Vagina (tissue), 2 donors: Measurements from ENCODE around the gene ACTN4. TPM values are rescaled to one million over a fixed set of nuclear protein-coding genes. Genes with fewer than 3 reads are reported as not detected.
A peak's percentile ranks its signal among the peaks of the same experiment; 100 is the strongest.

Source experiments
- DNase-seq, 2 donors: peaks; one replicate each; pipeline ENCODE4 v3.0.0-alpha.2; 2017; ENCODE audit errors: extremely low spot score in 2 of 2
- H3K27ac ChIP-seq: fragments of 200-600 bp; sonication (generic); one replicate; pipeline ENCODE4 v1.5.1; 2019
- H3K27me3 ChIP-seq: fragments of 200-600 bp; sonication (generic); one replicate; pipeline ENCODE4 v1.5.1; 2019
- H3K36me3 ChIP-seq, 2 donors: fragments of 200-600 bp; sonication (generic); one replicate each; pipeline ENCODE4 v1.5.1; 2017 to 2019
- H3K4me1 ChIP-seq: fragments of 200-600 bp; sonication (generic); one replicate; pipeline ENCODE4 v1.5.1; 2019
- H3K4me3 ChIP-seq, 2 donors: fragments of 200-600 bp; sonication (generic); 1 replicate in 1 of 2; 2 replicates in 1 of 2; pipeline ENCODE4 v1.5.1; 2016 to 2019
- H3K9me3 ChIP-seq: fragments of 200-600 bp; sonication (generic); one replicate; pipeline ENCODE4 v1.5.1; 2019
- POLR2A ChIP-seq, 2 donors: fragments of 450-650 bp; IDR thresholded peaks; one replicate each; pipeline ENCODE4 v1.6.1; 2017; ENCODE audit warnings: antibody characterized with exemption in 2 of 2, mild to moderate bottlenecking in 2 of 2, moderate library complexity in 2 of 2
- POLR2AphosphoS5 ChIP-seq, 2 donors: sonication (generic); formaldehyde crosslinking; IDR thresholded peaks; one replicate each; pipeline ENCODE4 v1.9.0; 2017; ENCODE audit warnings: antibody characterized with exemption in 2 of 2, mild to moderate bottlenecking in 2 of 2, low read depth in 1 of 2; ENCODE audit not compliant: insufficient read depth in 1 of 2
- intact Hi-C: fragments of 100-400 bp; cut with DNase I; formaldehyde crosslinking; loops from one replicate; pipeline ENCODE4 v1.15.1; 2023
- total RNA-seq: library from RNA; depleted of rRNA; stranded (reverse); fragments of >200 nt; gene quantifications from one replicate; pipeline ENCODE4 v1.2.3, GENCODE V29; 2016
- TF ChIP-seq, protein P1 (sequence below), 3 experiments: fragments of 450-650 bp in 2 of 3; fragments of 200-600 bp in 1 of 3; sonication (generic) in 1 of 3; IDR thresholded peaks; one replicate each; pipeline ENCODE4 v1.5.1; 2017 to 2019; ENCODE audit warnings: antibody characterized with exemption in 3 of 3, mild to moderate bottlenecking in 2 of 3, moderate library complexity in 2 of 3

The ACTN4 gene
- total RNA-seq, 1 donor from 2014 or later, result 513 TPM

DNA sequence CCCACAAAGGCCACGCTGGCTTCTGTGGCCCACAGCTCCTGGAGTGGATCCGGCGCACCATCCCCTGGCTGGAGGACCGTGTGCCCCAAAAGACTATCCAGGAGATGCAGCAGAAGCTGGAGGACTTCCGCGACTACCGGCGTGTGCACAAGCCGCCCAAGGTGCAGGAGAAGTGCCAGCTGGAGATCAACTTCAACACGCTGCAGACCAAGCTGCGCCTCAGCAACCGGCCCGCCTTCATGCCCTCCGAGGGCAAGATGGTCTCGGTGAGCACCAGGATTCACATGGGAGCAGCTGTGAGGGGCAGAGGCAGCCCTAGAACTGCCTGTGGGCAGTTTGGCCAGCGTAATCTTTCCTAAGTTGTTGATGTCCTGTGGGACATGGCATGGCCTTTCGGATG is 69.6 kb downstream of the ACTN4 start:
- peaks cover 31% of the 10 kb centered on the region for H3K4me1 ChIP-seq
- intact Hi-C loops, result no loop called here
- no peak overlapping the region for H3K4me3 ChIP-seq
- H3K27ac ChIP-seq, result no peak overlapping the region
- no peaks in the 10 kb centered on the region for H3K27me3 ChIP-seq
- H3K36me3 ChIP-seq, result peaks cover 3 to 71% of the 10 kb centered on the region in 2 donors
- no peak for DNase-seq
- TF ChIP-seq POLR2AphosphoS5 (IDR thresholded peaks at IDR 0.05; ENCODE audit: insufficient read depth in 1 of 2, low read depth in 1 of 2) (peak in 1 of 2 donors; percentile 11), POLR2A (IDR thresholded peaks at IDR 0.05) (no peak)
- TF ChIP-seq, protein P1, sequence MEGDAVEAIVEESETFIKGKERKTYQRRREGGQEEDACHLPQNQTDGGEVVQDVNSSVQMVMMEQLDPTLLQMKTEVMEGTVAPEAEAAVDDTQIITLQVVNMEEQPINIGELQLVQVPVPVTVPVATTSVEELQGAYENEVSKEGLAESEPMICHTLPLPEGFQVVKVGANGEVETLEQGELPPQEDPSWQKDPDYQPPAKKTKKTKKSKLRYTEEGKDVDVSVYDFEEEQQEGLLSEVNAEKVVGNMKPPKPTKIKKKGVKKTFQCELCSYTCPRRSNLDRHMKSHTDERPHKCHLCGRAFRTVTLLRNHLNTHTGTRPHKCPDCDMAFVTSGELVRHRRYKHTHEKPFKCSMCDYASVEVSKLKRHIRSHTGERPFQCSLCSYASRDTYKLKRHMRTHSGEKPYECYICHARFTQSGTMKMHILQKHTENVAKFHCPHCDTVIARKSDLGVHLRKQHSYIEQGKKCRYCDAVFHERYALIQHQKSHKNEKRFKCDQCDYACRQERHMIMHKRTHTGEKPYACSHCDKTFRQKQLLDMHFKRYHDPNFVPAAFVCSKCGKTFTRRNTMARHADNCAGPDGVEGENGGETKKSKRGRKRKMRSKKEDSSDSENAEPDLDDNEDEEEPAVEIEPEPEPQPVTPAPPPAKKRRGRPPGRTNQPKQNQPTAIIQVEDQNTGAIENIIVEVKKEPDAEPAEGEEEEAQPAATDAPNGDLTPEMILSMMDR (IDR thresholded peaks at IDR 0.05), result no peak
- H3K9me3 ChIP-seq, result no peaks in the 10 kb centered on the region

DNA sequence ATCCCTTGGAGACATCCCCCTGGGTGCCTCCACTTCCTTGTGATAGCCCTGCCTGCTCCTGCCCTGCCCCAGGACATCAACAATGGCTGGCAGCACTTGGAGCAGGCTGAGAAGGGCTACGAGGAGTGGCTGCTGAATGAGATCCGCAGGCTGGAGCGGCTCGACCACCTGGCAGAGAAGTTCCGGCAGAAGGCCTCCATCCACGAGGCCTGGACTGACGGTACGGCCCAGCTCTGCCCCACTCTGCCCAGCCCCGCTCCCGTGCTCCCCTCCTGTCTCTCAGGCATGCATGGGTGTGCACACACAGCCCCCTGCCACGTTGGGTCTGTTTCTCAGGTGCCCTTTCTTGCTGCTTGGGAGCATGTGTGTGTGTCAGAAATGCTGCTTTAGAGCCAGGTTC is 70.4 kb downstream of the ACTN4 start:
- Histone ChIP-seq H3K27me3 (no peaks in the 10 kb centered on the region), H3K4me3 (no peak overlapping the region), H3K9me3 (no peaks in the 10 kb centered on the region), H3K36me3 (peaks cover 3 to 79% of the 10 kb centered on the region in 2 donors), H3K4me1 (peaks cover 23% of the 10 kb centered on the region), H3K27ac (no peak overlapping the region)
- intact Hi-C loops, result no loop called here
- TF ChIP-seq, protein P1 (IDR thresholded peaks at IDR 0.05), result no peak
- TF ChIP-seq POLR2AphosphoS5 (IDR thresholded peaks at IDR 0.05; ENCODE audit: insufficient read depth in 1 of 2, low read depth in 1 of 2) (no peak), POLR2A (IDR thresholded peaks at IDR 0.05) (no peak)
- no peak for DNase-seq

DNA sequence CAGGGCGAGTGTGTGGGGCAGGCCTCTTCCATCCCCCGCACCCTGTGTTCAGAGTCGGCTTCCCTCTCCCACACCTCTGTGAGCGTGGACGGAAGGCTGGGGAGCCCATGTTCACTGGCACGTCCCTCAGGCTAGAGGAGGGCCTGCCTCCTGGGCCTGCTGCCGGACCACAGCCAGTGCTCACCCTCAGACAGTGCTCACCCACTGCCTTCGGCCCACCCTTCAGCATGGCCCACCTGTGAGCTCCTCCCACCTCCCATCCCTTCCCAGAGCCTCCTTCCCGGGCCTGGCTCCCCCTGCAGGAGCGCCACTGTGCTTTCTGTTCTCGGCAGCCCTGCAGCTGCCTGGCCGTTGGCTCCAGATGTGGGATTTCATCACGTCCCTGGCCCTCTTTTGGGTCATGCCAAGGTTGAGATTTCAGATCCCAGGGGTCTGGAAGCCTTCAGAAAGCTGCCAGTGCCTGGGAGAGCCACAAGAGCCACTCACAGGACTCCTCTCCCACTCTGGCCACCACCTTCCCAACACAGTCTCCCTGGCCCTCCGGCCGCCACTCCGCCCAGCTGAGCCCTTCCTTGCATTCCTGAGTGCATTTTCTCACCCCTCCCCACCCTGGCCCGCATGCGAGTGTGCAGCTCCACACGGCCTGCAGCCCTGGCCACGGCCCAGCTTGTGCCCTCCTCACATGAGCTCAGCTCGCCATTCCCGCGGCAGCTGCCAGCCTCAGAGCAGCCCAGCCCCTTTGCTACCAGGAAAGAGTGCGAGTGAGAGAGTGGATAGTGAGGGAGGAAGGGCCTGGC is 71.5 kb downstream of the ACTN4 start:
- no peak overlapping the region for H3K4me3 ChIP-seq
- DNase-seq, result no peak
- intact Hi-C loops, result no loop called here
- peaks cover 3 to 90% of the 10 kb centered on the region in 2 donors for H3K36me3 ChIP-seq
- peaks cover 14% of the 10 kb centered on the region for H3K4me1 ChIP-seq
- no peaks in the 10 kb centered on the region for H3K27me3 ChIP-seq
- peak overlapping the region; percentile 63 for H3K27ac ChIP-seq
- no peaks in the 10 kb centered on the region for H3K9me3 ChIP-seq
- TF ChIP-seq, protein P1 (IDR thresholded peaks at IDR 0.05), result no peak
- TF ChIP-seq POLR2AphosphoS5 (IDR thresholded peaks at IDR 0.05; ENCODE audit: insufficient read depth in 1 of 2, low read depth in 1 of 2), result peak in 1 of 2 donors; percentile 39

DNA sequence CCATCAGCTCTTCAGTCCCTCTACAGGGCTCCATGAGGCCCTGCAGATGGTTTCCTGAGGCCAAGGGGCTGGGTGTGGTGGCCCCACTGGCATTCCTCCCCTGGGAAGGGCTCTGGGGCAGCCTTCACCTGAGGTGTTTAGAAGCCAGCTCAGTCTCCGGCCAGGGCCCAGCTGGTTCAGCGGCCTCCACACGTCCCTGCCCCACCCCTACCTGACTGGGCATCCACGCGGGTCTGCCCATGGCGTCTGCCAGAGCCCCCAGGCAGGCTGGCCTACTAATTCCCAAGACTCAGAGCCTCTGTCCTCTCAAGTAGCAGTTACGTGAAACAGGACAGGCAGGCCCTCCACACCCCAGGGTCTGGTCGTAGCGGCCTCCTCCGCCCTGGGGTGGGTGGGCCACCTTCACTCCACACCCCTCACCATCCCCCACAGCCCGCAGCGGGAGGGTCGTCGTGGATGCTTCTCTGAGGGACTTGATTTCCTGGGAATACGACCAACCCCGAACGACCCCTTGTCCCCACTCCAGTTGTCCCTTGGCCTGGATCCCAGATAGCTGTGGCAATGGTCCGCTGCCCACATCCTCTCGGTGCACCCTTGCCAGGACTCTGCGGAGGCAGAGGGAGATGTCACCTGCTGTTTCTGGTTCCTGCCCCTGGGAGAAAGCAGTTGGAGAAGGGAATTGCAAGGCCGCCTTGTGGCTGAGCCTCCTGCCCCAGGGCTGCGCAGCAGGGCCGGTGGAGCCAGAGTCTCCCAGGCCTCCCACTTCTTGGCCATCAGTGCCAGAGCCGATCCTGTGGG is 72.5 kb downstream of the ACTN4 start:
- peaks cover 14% of the 10 kb centered on the region for H3K4me1 ChIP-seq
- DNase-seq, result no peak

More for the DNA sequence above, 72.5 kb downstream of the ACTN4 start:
- Histone ChIP-seq H3K4me3 (no peak overlapping the region), H3K36me3 (peaks cover 3 to 90% of the 10 kb centered on the region in 2 donors), H3K27me3 (no peaks in the 10 kb centered on the region), H3K27ac (peak overlapping the region; percentile 63), H3K9me3 (no peaks in the 10 kb centered on the region)
- intact Hi-C loops, result no loop called here
- TF ChIP-seq, protein P1 (IDR thresholded peaks at IDR 0.05), result no peak
- TF ChIP-seq POLR2AphosphoS5 (IDR thresholded peaks at IDR 0.05; ENCODE audit: insufficient read depth in 1 of 2, low read depth in 1 of 2) (no peak), POLR2A (IDR thresholded peaks at IDR 0.05) (no peak)
